ENCODE measurements around the gene PPM1F. TPM values are rescaled to one million over a fixed set of nuclear protein-coding genes. Genes with fewer than 3 reads are reported as not detected.

PPM1F gene
- total and polyA plus RNA-seq, 2 donors (not counting 1 experiment from before 2014, with no cell fraction given): 18.1 to 30.0 TPM

GRCh38 chr22:21921184-21921721 lies 31.4 kb downstream of the PPM1F start:
- no peaks in the 10 kb centered on the region for H3K79me2 ChIP-seq (ENCODE audit: control insufficient read depth, insufficient read depth, low read length)
- H3K9me3 ChIP-seq (ENCODE audit: control extremely low read depth in 1 of 3, control insufficient read depth in 2 of 3, insufficient read depth in 1 of 3, low read length in 2 of 3): no peaks in the 10 kb centered on the region
- intact Hi-C loops (cut with micrococcal nuclease): no loop called here
- Mint-ChIP-seq H3K27me3 (no peaks in the 10 kb centered on the region), H3K27ac (no peak overlapping the region), H3K4me1 (no peaks in the 10 kb centered on the region), H3K9me3 (ENCODE audit: insufficient read depth) (no peaks in the 10 kb centered on the region), H3K4me3 (no peak overlapping the region)
- DNase-seq (no peak), ATAC-seq (ENCODE audit: low read depth) (no peak)
- H3K27ac ChIP-seq (ENCODE audit: low read length in 2 of 2): no peak overlapping the region
- H3K4me2 ChIP-seq (replicated peaks; ENCODE audit: low read depth, low read length, poor library complexity, severe bottlenecking): no peak overlapping the region
- no peaks in the 10 kb centered on the region for H3K4me1 ChIP-seq (ENCODE audit: control insufficient read depth in 2 of 2, insufficient read depth in 2 of 2, low read length in 2 of 2)
- 94% methylated on average over 13 of the region's 13 CpGs for WGBS (ENCODE audit: insufficient coverage)
- POLR2A ChIA-PET: no interaction called here
- H3K27me3 ChIP-seq (replicated peaks in 1 of 4; ENCODE audit: control extremely low read depth in 1 of 4, control insufficient read depth in 3 of 4, insufficient read depth in 4 of 4, low read length in 3 of 4): no peaks in the 10 kb centered on the region
- no peaks in the 10 kb centered on the region for H4K20me1 ChIP-seq (ENCODE audit: control insufficient read depth, insufficient read depth, low read length, poor library complexity, severe bottlenecking)
- CTCF ChIA-PET: no interaction called here
- no peak overlapping the region for H3K4me3 ChIP-seq (ENCODE audit: control extremely low read depth in 1 of 5, extremely low read depth in 1 of 5, insufficient read depth in 1 of 5, low read depth in 2 of 5, low read length in 4 of 5)
- H3K9ac ChIP-seq (ENCODE audit: low read length): no peak overlapping the region
- no peaks in the 10 kb centered on the region for H3K36me3 ChIP-seq (replicated peaks in 1 of 2; ENCODE audit: control extremely low read depth in 1 of 2, control insufficient read depth in 1 of 2, extremely low read depth in 1 of 2, insufficient read depth in 2 of 2, low read length in 1 of 2)
- TF ChIP-seq EZH2 (IDR thresholded peaks at IDR 0.05; ENCODE audit: borderline replicate concordance, insufficient read depth, low read depth, low read length, poor library complexity, severe bottlenecking) (no peak), CTCF (IDR thresholded peaks at IDR 0.05) (no peak)
- H2AFZ ChIP-seq (ENCODE audit: insufficient read depth, low read depth, low read length, poor library complexity, severe bottlenecking): no peak overlapping the region

- Mint-ChIP-seq H3K27ac (no peak overlapping the region), H3K4me1 (no peaks in the 10 kb centered on the region), H3K9me3 (ENCODE audit: insufficient read depth) (no peaks in the 10 kb centered on the region), H3K27me3 (no peaks in the 10 kb centered on the region), H3K4me3 (no peak overlapping the region)
- ChIA-PET CTCF (no interaction called here), POLR2A (no interaction called here)
- DNase-seq (no peak), ATAC-seq (ENCODE audit: low read depth) (no peak)
- intact Hi-C loops (cut with micrococcal nuclease): no loop called here
- H3K27ac ChIP-seq (ENCODE audit: low read length in 2 of 2): no peak overlapping the region
- H3K4me2 ChIP-seq (replicated peaks; ENCODE audit: low read depth, low read length, poor library complexity, severe bottlenecking): no peak overlapping the region
- H3K9ac ChIP-seq (ENCODE audit: low read length): no peak overlapping the region
- H3K27me3 ChIP-seq (replicated peaks in 1 of 4; ENCODE audit: control extremely low read depth in 1 of 4, control insufficient read depth in 3 of 4, insufficient read depth in 4 of 4, low read length in 3 of 4): no peaks in the 10 kb centered on the region
- TF ChIP-seq CTCF (IDR thresholded peaks at IDR 0.05) (no peak), EZH2 (IDR thresholded peaks at IDR 0.05; ENCODE audit: borderline replicate concordance, insufficient read depth, low read depth, low read length, poor library complexity, severe bottlenecking) (no peak)
- no peaks in the 10 kb centered on the region for H3K9me3 ChIP-seq (ENCODE audit: control extremely low read depth in 1 of 3, control insufficient read depth in 2 of 3, insufficient read depth in 1 of 3, low read length in 2 of 3)
- H4K20me1 ChIP-seq (ENCODE audit: control insufficient read depth, insufficient read depth, low read length, poor library complexity, severe bottlenecking): no peaks in the 10 kb centered on the region
- no peak overlapping the region for H2AFZ ChIP-seq (ENCODE audit: insufficient read depth, low read depth, low read length, poor library complexity, severe bottlenecking)
- no peaks in the 10 kb centered on the region for H3K36me3 ChIP-seq (replicated peaks in 1 of 2; ENCODE audit: control extremely low read depth in 1 of 2, control insufficient read depth in 1 of 2, extremely low read depth in 1 of 2, insufficient read depth in 2 of 2, low read length in 1 of 2)
- H3K79me2 ChIP-seq (ENCODE audit: control insufficient read depth, insufficient read depth, low read length): no peaks in the 10 kb centered on the region
- no peak overlapping the region for H3K4me3 ChIP-seq (ENCODE audit: control extremely low read depth in 1 of 5, extremely low read depth in 1 of 5, insufficient read depth in 1 of 5, low read depth in 2 of 5, low read length in 4 of 5)
- H3K4me1 ChIP-seq (ENCODE audit: control insufficient read depth in 2 of 2, insufficient read depth in 2 of 2, low read length in 2 of 2): no peaks in the 10 kb centered on the region
- WGBS (ENCODE audit: insufficient coverage): 95% methylated on average over 15 of the region's 16 CpGs
Measured at GRCh38 chr22:21920341-21921183, 32.1 kb downstream of the PPM1F start.

Measured in B cell (primary cell).